HG03354 (cell line): Measurements from ENCODE around the gene RNF11.

Source experiments
- ATAC-seq: cut with Tn5 transposase; IDR thresholded peaks from one replicate; pipeline ENCODE4 v1.9.1; 2021; ENCODE audit warnings: mild to moderate bottlenecking; ENCODE audit not compliant: unreplicated experiment, poor library complexity, severe bottlenecking

Gene RNF11

GRCh38 chr1:51290489-51290847 lies 54.4 kb downstream of the RNF11 start:
- ATAC-seq, result no peak

GRCh38 chr1:51293898-51294515 lies 57.9 kb downstream of the RNF11 start:
- ATAC-seq, result no peak

- ATAC-seq, result no peak
Measured at GRCh38 chr1:51294566-51295184, 58.6 kb downstream of the RNF11 start.

GRCh38 chr1:51295926-51296325 lies 59.9 kb downstream of the RNF11 start:
- no peak for ATAC-seq

GRCh38 chr1:51296383-51297357 lies 60.6 kb downstream of the RNF11 start:
- peak; percentile 56 for ATAC-seq

GRCh38 chr1:51297401-51298321 lies 61.6 kb downstream of the RNF11 start:
- ATAC-seq, result no peak

- ATAC-seq, result no peak
Measured at GRCh38 chr1:51298322-51298705, 62.2 kb downstream of the RNF11 start.

GRCh38 chr1:51299185-51299885 lies 63.3 kb downstream of the RNF11 start:
- ATAC-seq, result no peak

- ATAC-seq, result no peak
Measured at GRCh38 chr1:51299981-51300670, 64.1 kb downstream of the RNF11 start.

- peak; percentile 51 for ATAC-seq
Measured at GRCh38 chr1:51301152-51301843, 65.2 kb downstream of the RNF11 start.

GRCh38 chr1:51301844-51302162 lies 65.7 kb downstream of the RNF11 start:
- ATAC-seq, result no peak

GRCh38 chr1:51302270-51302669 lies 66.2 kb downstream of the RNF11 start:
- no peak for ATAC-seq

- ATAC-seq, result no peak
Measured at GRCh38 chr1:51302746-51303145, 66.7 kb downstream of the RNF11 start.

GRCh38 chr1:51303315-51303714 lies 67.2 kb downstream of the RNF11 start:
- no peak for ATAC-seq

- ATAC-seq, result no peak
Measured at GRCh38 chr1:51303751-51304251, 67.7 kb downstream of the RNF11 start.

GRCh38 chr1:51304360-51304759 lies 68.3 kb downstream of the RNF11 start:
- ATAC-seq, result no peak

- ATAC-seq, result no peak
Measured at GRCh38 chr1:51305371-51305823, 69.3 kb downstream of the RNF11 start.

- ATAC-seq, result no peak
Measured at GRCh38 chr1:51306950-51307349, 70.9 kb downstream of the RNF11 start.
